Mucosa of stomach (tissue), 1 donor: ENCODE results near the gene ABI1.

Experiments used
- H3K27me3 ChIP-seq: one replicate; pipeline ENCODE4 v1.7.0; 2013; ENCODE audit warnings: mild to moderate bottlenecking, low read length; ENCODE audit not compliant: control insufficient read depth, insufficient read depth
- H3K36me3 ChIP-seq: one replicate; pipeline ENCODE4 v1.7.0; 2013; ENCODE audit warnings: low read length; ENCODE audit not compliant: control insufficient read depth, insufficient read depth
- H3K4me1 ChIP-seq: one replicate; pipeline ENCODE4 v1.7.0; 2013; ENCODE audit warnings: mild to moderate bottlenecking, low read length; ENCODE audit not compliant: control insufficient read depth, insufficient read depth
- H3K4me3 ChIP-seq: one replicate; pipeline ENCODE4 v1.7.0; 2013; ENCODE audit warnings: low read length
- H3K9ac ChIP-seq: one replicate; pipeline ENCODE4 v1.7.0; 2013; ENCODE audit warnings: mild to moderate bottlenecking, low read length, moderate library complexity
- H3K9me3 ChIP-seq: one replicate; pipeline ENCODE4 v1.7.0; 2013; ENCODE audit warnings: mild to moderate bottlenecking, low read length, moderate library complexity; ENCODE audit not compliant: control insufficient read depth
- donor health status: Pancreatic carcinoma.

Gene ABI1

GRCh38 chr10:26711324-26711723 lies 149.4 kb downstream of the ABI1 start:
- H3K9me3 ChIP-seq = no peaks in the 10 kb centered on the region
- H3K36me3 ChIP-seq = no peaks in the 10 kb centered on the region
- H3K4me3 ChIP-seq = no peak overlapping the region
- no peaks in the 10 kb centered on the region for H3K27me3 ChIP-seq
- H3K9ac ChIP-seq = no peak overlapping the region
- H3K4me1 ChIP-seq = no peaks in the 10 kb centered on the region

- H3K27me3 ChIP-seq = no peaks in the 10 kb centered on the region
- no peaks in the 10 kb centered on the region for H3K4me1 ChIP-seq
- H3K4me3 ChIP-seq = no peak overlapping the region
- H3K9me3 ChIP-seq = no peaks in the 10 kb centered on the region
- H3K9ac ChIP-seq = no peak overlapping the region
- H3K36me3 ChIP-seq = no peaks in the 10 kb centered on the region
Observed at GRCh38 chr10:26706936-26707335, 153.8 kb downstream of the ABI1 start.

GRCh38 chr10:26706206-26706605 lies 154.6 kb downstream of the ABI1 start:
- Histone ChIP-seq H3K36me3 (no peaks in the 10 kb centered on the region), H3K9ac (no peak overlapping the region)

GRCh38 chr10:26703974-26704373 lies 156.8 kb downstream of the ABI1 start:
- H3K36me3 ChIP-seq = no peaks in the 10 kb centered on the region
- H3K4me3 ChIP-seq = no peak overlapping the region
- peaks cover under 1% of the 10 kb centered on the region for H3K4me1 ChIP-seq
- no peaks in the 10 kb centered on the region for H3K9me3 ChIP-seq
- no peaks in the 10 kb centered on the region for H3K27me3 ChIP-seq
- no peak overlapping the region for H3K9ac ChIP-seq

More at GRCh38 chr10:26706206-26706605, 154.6 kb downstream of the ABI1 start:
- H3K4me1 ChIP-seq = no peaks in the 10 kb centered on the region
- H3K27me3 ChIP-seq = no peaks in the 10 kb centered on the region
- H3K9me3 ChIP-seq = no peaks in the 10 kb centered on the region
- no peak overlapping the region for H3K4me3 ChIP-seq

GRCh38 chr10:26703096-26703495 lies 157.7 kb downstream of the ABI1 start:
- no peaks in the 10 kb centered on the region for H3K9me3 ChIP-seq
- no peak overlapping the region for H3K4me3 ChIP-seq
- H3K9ac ChIP-seq = no peak overlapping the region
- no peaks in the 10 kb centered on the region for H3K36me3 ChIP-seq
- H3K27me3 ChIP-seq = no peaks in the 10 kb centered on the region
- peaks cover 9% of the 10 kb centered on the region for H3K4me1 ChIP-seq

- H3K9ac ChIP-seq = no peak overlapping the region
- H3K27me3 ChIP-seq = no peaks in the 10 kb centered on the region
- no peaks in the 10 kb centered on the region for H3K9me3 ChIP-seq
- no peak overlapping the region for H3K4me3 ChIP-seq
- H3K4me1 ChIP-seq = peaks cover 10% of the 10 kb centered on the region
- no peaks in the 10 kb centered on the region for H3K36me3 ChIP-seq
Observed at GRCh38 chr10:26700884-26701630, 159.7 kb downstream of the ABI1 start.

- H3K4me1 ChIP-seq = peaks cover 10% of the 10 kb centered on the region
- no peaks in the 10 kb centered on the region for H3K27me3 ChIP-seq
- no peak overlapping the region for H3K9ac ChIP-seq
- H3K36me3 ChIP-seq = no peaks in the 10 kb centered on the region
- H3K9me3 ChIP-seq = no peaks in the 10 kb centered on the region
- H3K4me3 ChIP-seq = no peak overlapping the region
Observed at GRCh38 chr10:26699631-26700030, 161.1 kb downstream of the ABI1 start.

- no peaks in the 10 kb centered on the region for H3K27me3 ChIP-seq
- no peaks in the 10 kb centered on the region for H3K9me3 ChIP-seq
- no peak overlapping the region for H3K4me3 ChIP-seq
- no peaks in the 10 kb centered on the region for H3K36me3 ChIP-seq
- no peak overlapping the region for H3K9ac ChIP-seq
- H3K4me1 ChIP-seq = peaks cover 10% of the 10 kb centered on the region
Observed at GRCh38 chr10:26698909-26699308, 161.8 kb downstream of the ABI1 start.

GRCh38 chr10:26697922-26698608 lies 162.7 kb downstream of the ABI1 start:
- H3K9me3 ChIP-seq = no peaks in the 10 kb centered on the region
- H3K9ac ChIP-seq = peak overlapping the region; percentile 69
- no peaks in the 10 kb centered on the region for H3K36me3 ChIP-seq
- H3K4me3 ChIP-seq = peak overlapping the region; percentile 81
- peaks cover 10% of the 10 kb centered on the region for H3K4me1 ChIP-seq
- no peaks in the 10 kb centered on the region for H3K27me3 ChIP-seq

GRCh38 chr10:26697163-26697921 lies 163.4 kb downstream of the ABI1 start, which contains the start of gene PDSS1:
TSS of gene PDSS1 (plus strand) at chr10:26697701. CDS start at chr10:26697712, 11 bp downstream.
- no peaks in the 10 kb centered on the region for H3K27me3 ChIP-seq
- no peaks in the 10 kb centered on the region for H3K36me3 ChIP-seq
- H3K9me3 ChIP-seq = no peaks in the 10 kb centered on the region
- peak within 1 kb of the TSS; percentile 81 for H3K4me3 ChIP-seq
- H3K4me1 ChIP-seq = peaks cover 10% of the 10 kb centered on the region
- H3K9ac ChIP-seq = peak within 1 kb of the TSS; percentile 69

- H3K9ac ChIP-seq = peak overlapping the region; percentile 69
Observed at GRCh38 chr10:26696786-26697162, 164.0 kb downstream of the ABI1 start.

More at GRCh38 chr10:26696786-26697162, 164.0 kb downstream of the ABI1 start:
- no peaks in the 10 kb centered on the region for H3K36me3 ChIP-seq
- H3K9me3 ChIP-seq = no peaks in the 10 kb centered on the region
- no peaks in the 10 kb centered on the region for H3K27me3 ChIP-seq
- H3K4me1 ChIP-seq = peaks cover 10% of the 10 kb centered on the region
- peak overlapping the region; percentile 81 for H3K4me3 ChIP-seq
